Right forelimb (tissue), 1 donor: ENCODE data around the gene PCSK5.

Experiments
- DNase-seq: peaks from one replicate; pipeline ENCODE4 v3.0.0-alpha.2; 2018

PCSK5 gene

DNA sequence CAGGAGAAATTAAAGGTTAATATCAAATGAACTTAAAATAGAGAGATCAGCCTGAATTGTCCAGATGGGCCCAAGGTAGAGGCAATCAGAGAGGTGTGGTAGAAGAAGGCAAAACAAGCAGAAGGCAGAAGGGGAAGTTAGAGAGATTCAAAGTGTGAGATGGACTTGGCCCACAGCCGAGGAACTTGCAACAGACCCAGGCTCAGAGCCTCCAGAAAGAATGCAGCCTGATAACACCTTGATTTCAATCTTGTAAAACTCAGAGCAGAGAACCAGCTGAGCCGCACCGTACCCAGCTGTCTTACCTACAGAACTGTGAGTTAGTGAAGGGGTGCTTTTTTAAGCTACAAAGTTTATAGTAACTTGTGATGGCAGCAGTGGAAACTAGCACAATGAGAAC lies 312.9 kb downstream of the PCSK5 start:
- DNase-seq = no peak

DNA sequence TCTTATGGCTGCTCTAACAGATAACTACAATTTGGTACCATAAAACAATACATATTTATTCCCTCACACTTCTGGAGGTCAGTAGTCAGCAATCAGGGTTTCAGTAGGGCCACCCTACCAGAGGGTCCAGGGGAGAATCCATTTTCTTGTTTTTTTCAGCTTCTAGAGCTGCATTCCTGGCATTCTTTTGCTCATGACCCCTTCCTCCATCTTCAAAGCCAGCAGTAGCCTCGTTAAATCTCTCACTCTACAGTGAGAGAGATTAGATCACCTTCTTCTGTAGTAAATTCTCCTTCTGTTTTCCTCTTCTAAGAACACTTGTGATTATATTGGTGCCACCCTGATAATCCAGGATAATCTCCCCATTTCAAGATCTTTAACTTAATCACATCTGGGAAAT lies 316.3 kb downstream of the PCSK5 start:
- DNase-seq = no peak

DNA sequence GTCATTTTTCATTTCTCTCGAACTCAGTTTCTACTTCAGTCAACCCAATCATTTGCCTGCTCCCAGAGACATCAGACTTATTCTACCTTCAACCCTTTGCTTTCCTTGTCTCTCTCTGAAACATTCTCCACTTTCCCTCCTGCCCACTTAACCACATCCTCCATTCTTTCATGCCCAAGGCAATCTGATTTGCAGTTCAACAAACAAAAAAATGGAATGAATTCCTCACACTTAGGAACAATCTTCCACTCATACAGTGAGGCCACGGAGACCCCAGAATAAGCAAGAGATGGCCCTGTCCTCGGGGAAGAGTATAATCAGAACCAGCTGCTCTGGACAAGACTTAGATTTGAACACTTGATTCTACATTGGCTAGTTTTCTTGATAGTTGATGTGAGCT lies 323.3 kb downstream of the PCSK5 start:
- DNase-seq = no peak

DNA sequence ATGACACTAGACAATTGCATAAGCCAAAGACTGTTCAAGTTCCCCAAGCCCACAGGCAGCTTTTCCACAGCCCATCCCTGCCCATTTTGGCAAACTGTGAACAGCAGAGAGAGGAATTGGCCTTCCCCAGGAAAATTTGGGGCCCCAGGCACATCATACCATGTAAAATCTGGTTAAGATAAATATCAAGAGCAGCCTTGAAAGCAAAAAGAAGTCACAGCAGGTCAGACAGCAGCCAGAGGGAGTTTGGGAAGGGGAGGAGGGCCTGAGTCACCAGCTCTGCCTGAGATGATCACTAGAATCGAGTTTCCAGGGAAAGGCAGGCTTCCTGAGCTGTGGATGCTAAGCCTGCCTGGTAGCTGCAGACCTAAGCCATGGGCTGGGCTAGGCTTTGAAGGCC lies 324.6 kb downstream of the PCSK5 start:
- no peak for DNase-seq

DNA sequence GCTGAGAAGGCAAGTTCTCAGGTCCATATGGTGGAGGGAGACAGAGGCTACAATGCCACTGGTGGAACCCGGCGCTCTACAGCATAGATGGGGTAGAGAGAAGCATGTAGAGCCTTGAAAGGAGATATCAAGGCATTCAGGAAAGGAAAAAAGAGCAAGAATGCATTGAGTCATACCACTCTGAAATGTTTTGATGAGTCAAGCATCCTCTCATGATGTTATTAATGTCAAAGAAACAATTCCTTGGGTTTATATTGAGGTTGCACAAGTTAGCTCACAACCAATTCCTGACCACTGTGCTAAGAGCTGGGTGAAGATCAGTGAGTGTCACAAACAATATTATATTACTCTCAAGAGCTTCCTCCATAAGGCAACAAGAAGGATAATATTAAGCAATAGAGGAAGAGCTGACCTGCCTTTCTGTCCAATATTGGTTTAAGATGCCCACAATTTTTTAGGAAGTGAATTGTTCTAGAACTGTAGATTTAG lies 325.7 kb downstream of the PCSK5 start:
- DNase-seq = no peak

GRCh38 chr9:76218117-76218885 lies 327.8 kb downstream of the PCSK5 start:
- DNase-seq = no peak

DNA sequence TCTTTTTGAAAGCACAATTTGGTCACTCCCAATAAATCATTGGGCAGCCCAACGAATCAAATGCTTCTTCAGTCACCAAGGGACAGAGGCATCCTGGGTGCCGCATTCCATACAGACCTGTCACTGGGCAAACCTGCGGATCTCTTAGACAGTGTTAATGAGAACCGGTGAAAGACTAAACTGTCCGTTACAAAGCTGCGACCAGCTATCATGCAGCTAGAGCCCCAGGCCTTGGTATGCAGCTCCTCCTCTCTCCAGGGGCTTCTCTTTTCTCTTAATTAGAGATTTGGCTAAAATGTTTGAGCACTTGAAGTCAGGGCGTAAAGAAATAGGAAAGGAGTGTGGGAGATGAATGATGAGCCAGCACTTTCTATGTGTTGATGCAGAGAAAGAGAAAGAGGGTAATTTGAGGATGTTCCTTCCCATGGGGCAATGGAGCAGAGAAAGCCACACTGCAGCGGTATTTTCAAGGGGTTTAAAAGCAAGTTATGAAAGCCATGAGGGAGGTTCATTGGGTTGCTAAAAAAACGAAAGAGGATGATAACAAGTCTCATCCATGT lies 328.5 kb downstream of the PCSK5 start:
- DNase-seq = no peak

DNA sequence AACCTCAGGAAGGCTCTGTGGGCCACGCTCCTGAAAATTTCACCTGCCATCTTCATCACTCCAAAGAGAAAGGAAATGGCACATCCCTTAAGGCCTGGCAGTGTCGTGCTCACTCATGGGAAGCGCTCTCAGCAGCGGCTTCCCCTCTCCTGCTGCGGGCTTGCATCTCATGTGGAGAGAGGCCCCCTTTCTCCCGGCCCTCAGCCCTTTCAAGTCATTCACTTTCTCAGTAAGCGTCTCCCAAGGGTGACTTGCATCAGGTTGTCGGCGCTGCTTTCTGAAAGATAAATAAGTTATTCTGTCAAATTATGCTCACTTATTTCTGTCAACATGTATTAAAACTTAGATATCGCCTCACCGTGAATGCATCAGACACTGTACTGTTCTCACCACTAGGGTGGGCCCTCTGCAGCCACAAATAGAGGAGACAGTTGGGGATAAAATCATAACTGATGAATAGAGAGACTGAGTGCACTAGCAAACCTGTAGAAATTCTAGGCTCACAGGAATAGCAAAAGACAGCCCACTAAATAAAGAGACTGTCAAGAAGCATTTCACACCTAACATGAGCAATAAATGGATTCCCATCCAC lies 329.2 kb downstream of the PCSK5 start:
- DNase-seq = no peak

DNA sequence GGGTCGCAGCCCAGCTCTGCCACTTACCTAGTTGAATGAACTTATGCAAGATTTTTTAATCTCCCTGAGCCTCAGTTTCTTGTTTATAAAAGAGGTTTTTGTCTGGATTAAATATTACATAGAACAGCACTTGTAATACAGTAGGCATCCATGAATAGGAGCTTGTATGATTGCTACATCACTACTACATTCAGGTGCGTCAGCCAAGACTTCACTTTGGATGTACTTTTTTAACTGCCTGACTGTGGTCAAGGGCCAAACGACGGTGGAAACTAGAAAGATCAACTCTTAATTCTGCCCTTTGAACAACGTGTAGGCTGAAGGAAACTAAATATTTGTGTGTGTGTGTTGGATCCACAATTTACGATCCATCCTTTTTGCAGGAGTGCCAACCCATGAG lies 330.9 kb downstream of the PCSK5 start:
- no peak for DNase-seq

- DNase-seq = no peak
These were observed 333.4 kb downstream of the PCSK5 start for GRCh38 chr9:76223749-76224340.

DNA sequence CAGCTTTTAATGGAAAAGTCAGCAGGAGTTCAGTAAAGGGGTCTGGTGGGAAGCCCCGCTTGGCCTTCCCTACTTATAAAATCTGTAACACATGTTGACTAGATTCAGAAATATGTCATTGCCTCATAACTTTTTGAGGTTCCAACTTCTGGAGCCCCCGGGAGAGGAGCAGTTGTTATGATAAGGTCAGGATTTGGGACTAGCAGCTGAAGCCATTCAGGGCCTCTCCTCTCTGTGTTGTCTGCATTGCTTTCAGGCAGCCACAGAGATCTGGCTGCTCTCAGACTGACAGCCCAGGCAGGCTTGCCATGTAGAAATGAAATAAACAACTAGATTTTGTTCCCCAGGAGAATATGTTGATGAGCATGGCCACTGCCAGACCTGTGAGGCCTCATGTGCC lies 336.7 kb downstream of the PCSK5 start:
- no peak for DNase-seq

- DNase-seq = no peak
These were observed 340.5 kb downstream of the PCSK5 start for GRCh38 chr9:76231001-76231400.

DNA sequence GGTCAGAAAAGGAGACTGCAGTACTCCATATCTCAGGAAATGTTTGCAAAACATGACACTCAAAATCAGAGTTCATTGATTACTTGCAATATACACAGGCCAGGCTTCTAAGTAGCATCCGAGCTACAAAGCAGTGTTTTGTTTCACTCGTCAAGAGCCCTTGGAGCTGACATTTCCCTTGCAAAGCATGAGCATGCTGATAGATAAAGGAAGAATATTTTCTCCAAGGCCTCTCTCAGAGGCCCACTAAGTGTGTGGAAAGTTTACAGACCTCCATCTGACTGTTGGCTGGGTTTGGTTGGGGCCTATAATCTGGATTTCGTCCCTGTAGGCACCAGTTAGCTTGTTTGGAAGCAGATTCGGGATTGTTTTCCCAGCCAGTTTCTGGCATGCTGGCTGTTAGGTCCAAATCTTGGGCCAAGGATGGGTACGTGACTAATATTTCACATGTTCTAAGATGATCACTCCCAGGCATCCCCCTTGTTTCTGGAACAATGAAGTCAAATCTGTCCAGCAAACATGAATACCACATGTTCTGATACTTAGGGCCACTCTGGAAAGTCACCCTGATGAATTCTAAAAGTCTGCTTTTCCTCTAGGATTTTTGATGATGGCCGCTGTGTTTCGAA lies 342.5 kb downstream of the PCSK5 start:
- no peak for DNase-seq

DNA sequence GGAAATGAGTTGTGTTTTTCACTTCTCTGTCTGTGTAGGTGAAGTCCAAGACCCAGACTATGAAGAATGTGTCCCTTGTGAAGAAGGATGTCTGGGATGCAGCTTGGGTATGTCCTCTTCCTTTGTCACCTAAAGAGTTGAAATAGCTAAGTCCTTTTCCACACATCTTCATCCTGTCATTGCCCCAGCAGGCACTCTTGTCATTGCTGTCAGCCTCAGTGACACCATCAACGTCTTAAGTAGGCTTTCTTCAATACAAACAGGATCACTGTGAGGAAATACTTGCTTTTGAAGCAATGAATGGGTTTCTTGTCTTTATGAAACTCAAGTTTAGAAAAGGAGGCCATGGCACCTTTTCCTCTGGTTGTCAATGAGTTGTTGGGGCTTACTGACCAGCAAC lies 350.1 kb downstream of the PCSK5 start:
- no peak for DNase-seq

DNA sequence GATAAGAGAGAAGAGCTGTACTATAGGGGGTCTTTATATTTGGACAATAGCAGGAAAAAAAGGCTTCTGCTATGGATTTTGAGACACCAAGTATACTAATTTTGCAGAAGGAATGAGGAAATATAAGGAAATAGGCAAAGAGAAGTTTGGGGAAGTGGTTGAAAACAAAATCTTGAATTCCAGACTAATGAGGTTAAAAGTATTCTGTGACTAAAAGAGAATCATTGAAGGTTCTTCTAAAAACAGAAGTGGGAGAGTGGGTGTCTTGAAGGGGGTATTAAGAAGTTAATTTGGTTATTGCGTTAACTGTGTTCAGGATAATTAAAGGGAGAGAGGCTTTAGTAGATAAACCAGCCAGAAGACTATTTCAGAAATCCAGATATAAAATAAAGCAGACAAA lies 355.0 kb downstream of the PCSK5 start:
- DNase-seq = no peak

GRCh38 chr9:76246680-76247079 lies 356.2 kb downstream of the PCSK5 start:
- DNase-seq = no peak

DNA sequence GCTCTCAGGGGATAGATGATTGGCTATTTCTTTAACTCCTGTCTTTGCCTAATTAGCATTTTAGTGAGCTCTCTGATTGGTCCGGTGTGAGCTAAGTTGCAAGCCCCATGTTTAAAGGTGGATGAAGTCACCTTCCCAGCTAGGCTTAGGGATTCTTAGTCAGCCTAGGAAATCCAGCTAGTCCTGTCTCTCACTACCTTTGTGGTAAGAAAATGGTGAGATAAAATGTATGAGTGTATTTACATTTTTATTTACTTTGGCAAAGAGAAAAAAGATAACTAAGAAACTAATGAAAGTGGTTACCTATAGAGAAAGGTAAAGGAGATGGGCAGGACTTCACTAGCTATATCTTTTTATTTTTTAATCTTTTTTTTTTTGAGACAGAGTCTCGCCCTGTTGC lies 357.0 kb downstream of the PCSK5 start:
- no peak for DNase-seq

DNA sequence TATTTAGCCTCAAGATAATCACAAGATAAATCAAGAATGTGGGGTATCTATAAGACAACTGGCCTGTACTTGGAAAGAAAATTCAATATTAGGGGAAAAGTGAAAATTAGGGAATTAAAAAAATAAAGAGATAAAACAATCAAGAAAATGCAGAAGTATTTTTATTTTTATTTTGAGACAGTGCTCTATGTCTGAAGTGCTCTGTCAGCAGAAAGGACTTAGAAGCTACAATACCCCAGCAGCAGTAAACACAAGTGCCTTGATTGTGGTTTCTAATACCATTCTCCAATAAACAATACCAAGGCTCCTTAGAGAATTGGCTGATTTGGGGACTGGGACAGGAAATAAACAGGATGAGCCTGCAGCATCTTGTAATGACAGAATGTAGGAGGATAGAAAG lies 358.8 kb downstream of the PCSK5 start:
- no peak for DNase-seq

DNA sequence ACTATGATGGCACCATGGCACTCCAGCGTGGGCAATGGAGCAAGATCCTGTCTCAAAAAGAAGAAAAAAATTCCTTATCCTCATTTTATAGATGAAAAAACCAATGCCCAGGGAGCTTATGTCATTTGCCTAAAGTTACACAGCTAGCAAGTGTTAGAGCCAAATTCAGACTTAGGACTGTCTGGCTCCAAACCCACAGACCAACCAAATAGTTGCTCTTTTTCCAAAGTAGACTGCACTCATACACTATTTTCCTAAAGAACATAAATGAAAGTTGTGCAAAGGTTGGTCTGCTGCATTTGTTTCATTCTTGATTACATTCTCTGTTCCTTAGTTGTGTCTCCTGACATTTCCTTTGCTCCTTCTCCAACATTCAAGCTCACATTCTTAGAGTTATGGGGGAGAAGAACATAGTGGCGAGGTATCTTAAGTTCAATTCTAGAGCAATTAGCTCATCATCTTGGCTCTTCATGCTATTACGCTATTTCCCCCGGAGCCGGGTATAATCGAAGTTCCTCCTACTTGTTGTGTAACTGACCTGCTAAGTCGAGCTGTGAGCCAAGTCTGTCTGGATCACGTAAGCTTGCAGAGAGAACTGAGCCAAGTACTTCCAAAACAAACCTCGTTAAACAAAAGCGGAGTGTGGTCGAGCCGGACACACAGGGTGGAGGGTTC lies 365.4 kb downstream of the PCSK5 start:
- peak; percentile 52 for DNase-seq

GRCh38 chr9:76257311-76257710 lies 366.8 kb downstream of the PCSK5 start:
- DNase-seq = no peak

- DNase-seq = no peak
These were observed 376.3 kb downstream of the PCSK5 start for GRCh38 chr9:76266649-76267283.

GRCh38 chr9:76267284-76267652 lies 376.8 kb downstream of the PCSK5 start:
- no peak for DNase-seq

- no peak for DNase-seq
These were observed 379.3 kb downstream of the PCSK5 start for GRCh38 chr9:76269789-76270188.
